Measurements from ENCODE around the gene SLC25A18. TPM values are rescaled to one million over a fixed set of nuclear protein-coding genes. Genes with fewer than 3 reads are reported as not detected.

Gene SLC25A18
- total and polyA plus RNA-seq, 8 donors = 0.70 to 3.1 (median 1.8) TPM; not detected in 1

GRCh38 chr22:17628406-17629172 lies 65.3 kb downstream of the SLC25A18 start, which contains the start of gene ATP6V1E1:
Gene ATP6V1E1 (minus strand): TSS chr22:17628749. CDS start chr22:17628635, 114 bp downstream.
- peaks cover 19 to 51% (median 36%) of the 10 kb centered on the region in 4 donors for H3K4me1 ChIP-seq
- WGBS, 5 donors = 0 to 1% (median 0%) methylated on average over 38 to 45 of the region's 45 CpGs
- DNase-seq = peak; percentile 97 to 99
- H3K9me3 ChIP-seq = no peaks in the 10 kb centered on the region
- H3K4me3 ChIP-seq = peak within 1 kb of the TSS; percentile 93 to 100 (median 98)
- no peaks in the 10 kb centered on the region for H3K27me3 ChIP-seq
- TF ChIP-seq POLR2AphosphoS5 (IDR thresholded peaks at IDR 0.05) (peak; percentile 71 to 92 (median 91)), CTCF (IDR thresholded peaks at IDR 0.05) (no peak), POLR2A (IDR thresholded peaks at IDR 0.05) (peak in 2 of 4 donors; percentile 61 to 69)
- intact Hi-C loops (cut with DNase I; ENCODE audit: low total_unique reads) = no loop called here
- peaks cover 0 to 20% (median 12%) of the 10 kb centered on the region in 4 donors for H3K36me3 ChIP-seq
- peak within 1 kb of the TSS; percentile 88 to 98 (median 91) for H3K27ac ChIP-seq

- Histone ChIP-seq H3K27me3 (no peaks in the 10 kb centered on the region), H3K4me1 (peaks cover 19 to 48% (median 33%) of the 10 kb centered on the region in 4 donors), H3K9me3 (no peaks in the 10 kb centered on the region), H3K27ac (peak overlapping the region; percentile 88 to 98 (median 91)), H3K36me3 (peaks cover 0 to 19% (median 11%) of the 10 kb centered on the region in 4 donors), H3K4me3 (peak overlapping the region; percentile 93 to 100 (median 98))
- TF ChIP-seq EP300 (IDR thresholded peaks at IDR 0.05) (no peak), POLR2A (IDR thresholded peaks at IDR 0.05) (no peak), CTCF (IDR thresholded peaks at IDR 0.05) (no peak), POLR2AphosphoS5 (IDR thresholded peaks at IDR 0.05) (no peak)
- intact Hi-C loops (cut with DNase I; ENCODE audit: low total_unique reads) = no loop called here
- WGBS, 5 donors = 0 to 3% (median 0%) methylated on average over 1 of the region's 1 CpG
- no peak for DNase-seq
Measured at GRCh38 chr22:17629173-17629489, 65.8 kb downstream of the SLC25A18 start.

GRCh38 chr22:17629641-17630040 lies 66.3 kb downstream of the SLC25A18 start:
- H3K4me3 ChIP-seq = no peak overlapping the region
- no peaks in the 10 kb centered on the region for H3K27me3 ChIP-seq
- H3K27ac ChIP-seq = peak overlapping the region in 2 of 5 donors; percentile 88 to 91
- no peak for DNase-seq
- intact Hi-C loops (cut with DNase I; ENCODE audit: low total_unique reads) = no loop called here
- TF ChIP-seq CTCF (IDR thresholded peaks at IDR 0.05) (no peak), POLR2A (IDR thresholded peaks at IDR 0.05) (no peak), POLR2AphosphoS5 (IDR thresholded peaks at IDR 0.05) (no peak), EP300 (IDR thresholded peaks at IDR 0.05) (no peak)
- peaks cover 19 to 43% (median 31%) of the 10 kb centered on the region in 4 donors for H3K4me1 ChIP-seq
- 73 to 93% (median 81%) methylated on average over 7 of the region's 7 CpGs for WGBS, 5 donors
- H3K36me3 ChIP-seq = peaks cover 0 to 14% (median 6%) of the 10 kb centered on the region in 4 donors
- no peaks in the 10 kb centered on the region for H3K9me3 ChIP-seq

GRCh38 chr22:17631076-17631565 lies 67.8 kb downstream of the SLC25A18 start:
- Histone ChIP-seq H3K4me1 (peaks cover 16 to 30% (median 22%) of the 10 kb centered on the region in 4 donors), H3K27me3 (no peaks in the 10 kb centered on the region), H3K4me3 (no peak overlapping the region), H3K27ac (no peak overlapping the region), H3K9me3 (no peaks in the 10 kb centered on the region), H3K36me3 (no peaks in the 10 kb centered on the region)
- 95 to 96% (median 96%) methylated on average over 9 of the region's 9 CpGs for WGBS, 5 donors
- intact Hi-C loops (cut with DNase I; ENCODE audit: low total_unique reads) = no loop called here
- no peak for DNase-seq
- TF ChIP-seq POLR2AphosphoS5 (IDR thresholded peaks at IDR 0.05) (no peak), EP300 (IDR thresholded peaks at IDR 0.05) (no peak), CTCF (IDR thresholded peaks at IDR 0.05) (no peak), POLR2A (IDR thresholded peaks at IDR 0.05) (no peak)

Data from stomach (tissue), 9 donors.